HFFc6 (cell line): ENCODE results near the gene WWC1. TPM values are rescaled to one million over a fixed set of nuclear protein-coding genes. Genes with fewer than 3 reads are reported as not detected.

ENCODE experiments used
- DNase-seq: peaks from one replicate; pipeline ENCODE4 v3.0.0-alpha.2; 2018
- H3K27ac Mint-ChIP-seq: 2 replicates; pipeline ENCODE4 v1.8.0; 2020; ENCODE audit warnings: mild to moderate bottlenecking, mixed read lengths
- H3K27me3 Mint-ChIP-seq: 2 replicates; pipeline ENCODE4 v1.8.0; 2021; ENCODE audit warnings: mild to moderate bottlenecking, moderate library complexity, mixed read lengths; ENCODE audit not compliant: insufficient read depth
- H3K36me3 Mint-ChIP-seq: 2 replicates; pipeline ENCODE4 v1.8.0; 2021; ENCODE audit warnings: low read depth, mixed read lengths
- H3K4me1 Mint-ChIP-seq: 2 replicates; pipeline ENCODE4 v1.8.0; 2020; ENCODE audit warnings: low read depth, mixed read lengths
- H3K4me3 Mint-ChIP-seq: 2 replicates; pipeline ENCODE4 v1.8.0; 2020; ENCODE audit warnings: mild to moderate bottlenecking, moderate library complexity, mixed read lengths
- H3K9me3 Mint-ChIP-seq: 2 replicates; pipeline ENCODE4 v1.8.0; 2020; ENCODE audit warnings: mild to moderate bottlenecking, mixed read lengths
- CTCF ChIP-seq: fragments of 200-600 bp; sonication (generic); IDR thresholded peaks from 2 replicates; pipeline ENCODE4 v1.5.0; 2021; ENCODE audit warnings: antibody characterized with exemption, mild to moderate bottlenecking
- total RNA-seq, 6 experiments: library from RNA; stranded (reverse); fragmentation: NEBNext Ultra II Directional; extraction: Animal tissue kit (Norgen Biotek cat#: 25700); gene quantifications; 2 replicates in 1 of 6; 3 replicates in 5 of 6; pipeline ENCODE4 v1.2.3, GENCODE V29; 2021

WWC1 gene
- total RNA-seq, 6 experiments from 2014 or later, result 3.3 to 8.4 (median 7.2) TPM

- H3K4me3 Mint-ChIP-seq, result no peak overlapping the region
- peaks cover 4% of the 10 kb centered on the region; the same call in 1 of the 2 replicates for H3K36me3 Mint-ChIP-seq
- H3K27me3 Mint-ChIP-seq, result no peaks in the 10 kb centered on the region; the same call in 1 of the 2 replicates
- H3K4me1 Mint-ChIP-seq, result peaks cover 12% of the 10 kb centered on the region
- H3K9me3 Mint-ChIP-seq, result no peaks in the 10 kb centered on the region
- DNase-seq, result no peak
- H3K27ac Mint-ChIP-seq, result no peak overlapping the region
- no peak for TF ChIP-seq CTCF
Observed at GRCh38 chr5:168348084-168348414, 56.6 kb downstream of the WWC1 start.

DNA sequence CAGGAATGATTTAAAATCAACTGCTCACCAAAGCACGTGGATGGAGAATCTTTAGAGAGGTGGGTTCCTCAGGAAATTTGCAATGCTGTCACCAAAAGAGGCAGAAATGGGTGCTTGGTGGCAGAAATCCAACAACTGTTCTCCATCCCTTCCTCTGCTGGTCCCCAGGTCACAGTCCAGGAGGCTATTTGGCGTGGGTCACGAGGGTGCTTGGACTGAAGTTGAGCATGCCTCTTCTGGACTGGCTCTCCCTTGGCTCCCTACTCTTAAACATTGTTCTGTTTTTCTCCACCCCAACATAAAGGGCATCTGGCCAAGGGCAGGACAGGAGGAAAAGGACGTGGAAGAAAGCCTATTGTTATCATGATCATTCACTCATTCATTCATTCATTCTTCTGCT is 58.9 kb downstream of the WWC1 start:
- no peak overlapping the region for H3K4me3 Mint-ChIP-seq
- TF ChIP-seq CTCF, result no peak
- H3K36me3 Mint-ChIP-seq, result no peaks in the 10 kb centered on the region
- H3K27me3 Mint-ChIP-seq, result no peaks in the 10 kb centered on the region
- no peak overlapping the region for H3K27ac Mint-ChIP-seq
- H3K4me1 Mint-ChIP-seq, result peaks cover 7% of the 10 kb centered on the region
- H3K9me3 Mint-ChIP-seq, result no peaks in the 10 kb centered on the region
- DNase-seq, result no peak

DNA sequence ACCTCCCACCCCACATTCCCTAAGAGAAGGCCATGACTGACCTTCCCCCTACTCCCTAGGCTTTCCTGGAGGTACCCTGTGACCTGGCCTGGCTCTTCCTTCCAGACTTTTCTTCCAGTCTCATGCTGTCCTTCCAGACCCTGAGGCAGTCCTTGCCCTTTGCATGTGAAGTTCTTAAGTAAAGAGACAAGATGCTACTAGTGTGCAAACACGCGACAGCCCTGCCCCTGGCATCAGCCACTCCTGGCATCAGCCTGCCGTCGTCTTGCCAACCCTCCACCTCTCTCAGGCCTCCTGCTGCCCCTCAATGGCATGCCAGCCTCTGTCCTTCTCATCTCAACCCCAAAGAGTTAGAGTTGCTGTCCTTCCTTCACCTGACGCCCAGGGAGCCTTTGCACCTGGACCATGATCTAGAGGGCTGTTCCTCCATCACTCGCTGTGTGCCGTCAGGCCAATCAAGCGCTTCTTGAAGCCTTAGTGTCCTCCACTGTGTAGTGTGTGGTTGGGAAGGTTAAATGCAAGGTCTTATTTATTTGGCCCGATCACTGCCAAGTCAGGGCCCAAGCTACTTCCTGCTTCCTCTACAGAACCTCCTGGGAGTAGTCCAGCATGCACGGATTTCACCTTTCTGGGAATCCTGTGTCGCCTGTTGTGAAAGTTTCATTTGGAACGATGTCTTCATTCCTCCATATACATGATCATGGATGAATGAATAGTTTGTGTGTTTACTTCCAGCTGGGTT is 61.9 kb downstream of the WWC1 start:
- Mint-ChIP-seq H3K36me3 (no peaks in the 10 kb centered on the region), H3K9me3 (no peaks in the 10 kb centered on the region), H3K27me3 (no peaks in the 10 kb centered on the region; the same call in 1 of the 2 replicates), H3K4me1 (peaks cover 7% of the 10 kb centered on the region), H3K27ac (no peak overlapping the region), H3K4me3 (no peak overlapping the region)
- no peak for DNase-seq
- TF ChIP-seq CTCF, result no peak

- H3K27ac Mint-ChIP-seq, result no peak overlapping the region
- H3K9me3 Mint-ChIP-seq, result no peaks in the 10 kb centered on the region
- H3K4me1 Mint-ChIP-seq, result peaks cover 7% of the 10 kb centered on the region
- H3K4me3 Mint-ChIP-seq, result no peak overlapping the region
- DNase-seq, result no peak
- H3K36me3 Mint-ChIP-seq, result no peaks in the 10 kb centered on the region
- no peaks in the 10 kb centered on the region; the same call in 1 of the 2 replicates for H3K27me3 Mint-ChIP-seq
- no peak for TF ChIP-seq CTCF
Observed at GRCh38 chr5:168354397-168354796, 63.0 kb downstream of the WWC1 start.

DNA sequence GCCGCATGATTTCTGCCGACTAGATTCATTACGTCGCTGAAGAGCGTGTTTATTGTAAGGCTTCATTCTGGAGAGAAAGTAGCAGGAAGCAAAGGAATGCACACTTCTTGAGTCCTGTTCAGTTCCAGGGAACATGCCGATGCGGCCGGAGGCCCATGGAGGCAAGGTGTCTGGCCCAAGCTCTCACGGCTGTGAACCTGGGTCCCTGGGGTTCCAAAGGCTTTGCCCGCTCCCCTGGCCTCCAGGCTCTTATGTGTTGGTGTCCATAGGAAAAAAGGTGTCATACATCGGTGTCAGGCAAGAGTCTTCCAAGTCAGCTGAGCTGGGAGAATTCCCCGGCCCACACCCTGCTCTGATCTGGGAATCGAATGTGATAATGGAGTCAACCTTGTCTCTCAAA is 64.7 kb downstream of the WWC1 start:
- no peak for DNase-seq
- no peaks in the 10 kb centered on the region for H3K36me3 Mint-ChIP-seq
- H3K27me3 Mint-ChIP-seq, result no peaks in the 10 kb centered on the region; the same call in 1 of the 2 replicates
- TF ChIP-seq CTCF, result no peak
- peaks cover 7% of the 10 kb centered on the region for H3K4me1 Mint-ChIP-seq
- H3K27ac Mint-ChIP-seq, result no peak overlapping the region
- no peaks in the 10 kb centered on the region for H3K9me3 Mint-ChIP-seq
- H3K4me3 Mint-ChIP-seq, result no peak overlapping the region
